K562 (cell line): ENCODE measurements around the gene HEATR1. TPM values are rescaled to one million over a fixed set of nuclear protein-coding genes. Genes with fewer than 3 reads are reported as not detected.

Experiments
- ATAC-seq: fragments of 200-7000 bp; cut with Tn5 transposase; 3 replicates; pipeline ENCODE4 v1.9.1; 2020; ENCODE audit warnings: moderate library complexity
- BruUV-seq: library from RNA; stranded (reverse); fragments of 400-500 nt; replicated peaks from 2 replicates; lab custom pipeline; 2021; lab: Mats Ljungman, UMichigan
- CTCF ChIA-PET: fragments of 300-600 bp; formaldehyde crosslinking; extraction: SDS; loops from one replicate; lab custom pipeline; 2021; ENCODE audit warnings: low intra/inter-chr PET ratio; lab: Yijun Ruan, JAX
- POLR2A ChIA-PET: fragments of 300-600, 350-650 bp; sonication (Branson Sonifier 250); formaldehyde crosslinking; extraction: SDS; loops from one replicate; lab custom pipeline; 2021; ENCODE audit warnings: antibody characterized with exemption, inconsistent platforms; lab: Yijun Ruan, JAX
- DNase-seq, 4 experiments: peaks; one replicate each; pipeline versions ENCODE4 v3.0.0 to v3.0.0-alpha.2; 2011 to 2018; ENCODE audit warnings: low spot score in 3 of 4, mixed read lengths in 3 of 4; ENCODE audit errors: extremely low read depth in 1 of 4
- FAIRE-seq: peaks from 2 replicates; lab custom pipeline; 2011; peaks lifted over from hg19 to GRCh38; lab: Jason Lieb, UNC
- H2AFZ ChIP-seq: 2 replicates; pipeline ENCODE4 v1.6.0; 2011; ENCODE audit warnings: low read depth, low read length, control low read depth, inconsistent platforms
- H3K27ac ChIP-seq: fragments of 200-600 bp; 3 replicates; pipeline ENCODE4 v1.8.0; 2011; ENCODE audit warnings: low read depth, mild to moderate bottlenecking, control low read depth, inconsistent platforms, low read length, moderate library complexity, mixed read lengths; ENCODE audit errors: extremely low read depth
- H3K27me3 ChIP-seq, 2 experiments: fragments of 300-600 bp in 1 of 2; 2 replicates in 1 of 2; 3 replicates in 1 of 2; pipeline versions ENCODE4 v1.6.0 to v1.8.0; 2011; ENCODE audit warnings: inconsistent platforms in 2 of 2, low read length in 2 of 2, mild to moderate bottlenecking in 1 of 2, mixed read lengths in 1 of 2, moderate library complexity in 1 of 2; ENCODE audit not compliant: control insufficient read depth in 2 of 2, insufficient read depth in 2 of 2
- H3K36me3 ChIP-seq: fragments of 300-600 bp; 3 replicates; pipeline ENCODE4 v1.8.0; 2011; ENCODE audit warnings: mild to moderate bottlenecking, low read length, inconsistent platforms; ENCODE audit not compliant: control insufficient read depth, insufficient read depth
- H3K4me1 ChIP-seq, 2 experiments: fragments of 200-600 bp in 1 of 2; replicated peaks in 1 of 2; 2 replicates in 1 of 2; 3 replicates in 1 of 2; pipeline versions ENCODE4 v1.5.1 to v1.8.0; 2011; ENCODE audit warnings: inconsistent platforms in 2 of 2, low read length in 2 of 2, mild to moderate bottlenecking in 1 of 2, mixed read lengths in 1 of 2, moderate library complexity in 1 of 2; ENCODE audit not compliant: control insufficient read depth in 2 of 2, insufficient read depth in 2 of 2
- H3K4me2 ChIP-seq: 2 replicates; pipeline ENCODE4 v1.6.1; 2011; ENCODE audit warnings: low read length, control low read depth, inconsistent platforms, mixed read lengths; ENCODE audit not compliant: insufficient read depth
- H3K4me3 ChIP-seq: fragments of 200-600 bp; sonication (generic), shearing (Covaris generic); 2 replicates; pipeline ENCODE4 v1.5.1; 2016; ENCODE audit warnings: control low read depth, inconsistent platforms
- H3K79me2 ChIP-seq: fragments of 200-600 bp; 3 replicates; pipeline ENCODE4 v1.8.0; 2011; ENCODE audit warnings: low read length, inconsistent platforms; ENCODE audit not compliant: control insufficient read depth, insufficient read depth
- H3K9ac ChIP-seq, 2 experiments: 2 replicates each; pipeline versions ENCODE4 v1.6.0 to v1.6.1; 2011; ENCODE audit warnings: low read depth in 2 of 2, low read length in 2 of 2, control low read depth in 1 of 2, inconsistent platforms in 1 of 2, mild to moderate bottlenecking in 1 of 2, mixed read lengths in 1 of 2; ENCODE audit not compliant: insufficient read depth in 1 of 2
- H3K9me1 ChIP-seq: one replicate; pipeline ENCODE4 v1.6.0; 2011; ENCODE audit warnings: inconsistent platforms, mild to moderate bottlenecking, low read length, moderate library complexity; ENCODE audit not compliant: control insufficient read depth, insufficient read depth
- H3K9me3 ChIP-seq: replicated peaks from 2 replicates; pipeline ENCODE4 v1.5.1; 2011; ENCODE audit warnings: low read depth, low read length, inconsistent platforms; ENCODE audit not compliant: control insufficient read depth, insufficient read depth
- H4K20me1 ChIP-seq: replicated peaks from 2 replicates; pipeline ENCODE4 v1.6.1; 2011; ENCODE audit warnings: low read length, inconsistent platforms, mixed read lengths; ENCODE audit not compliant: control insufficient read depth, insufficient read depth
- MTA1 ChIP-seq: fragments of 450-650 bp; IDR thresholded peaks from 2 replicates; pipeline ENCODE4 v1.6.1; 2017; ENCODE audit warnings: borderline replicate concordance
- ZNF12 ChIP-seq: sonication (generic); formaldehyde crosslinking; IDR thresholded peaks from 2 replicates; pipeline ENCODE4 v1.4.0; 2020; ENCODE audit warnings: mild to moderate bottlenecking, missing genetic modification reagents
- ZNF324 ChIP-seq: fragments of 250-450 bp; sonication (Bioruptor Pico); IDR thresholded peaks from 2 replicates; pipeline ENCODE4 v1.4.0; 2020; ENCODE audit warnings: mild to moderate bottlenecking
- WGBS: fragments of 100-300 bp; shearing (Covaris generic); methylation state at CpG from one replicate; pipeline ENCODE4 v1.1.6; 2016; ENCODE audit warnings: low coverage, mixed read lengths; ENCODE audit not compliant: insufficient coverage; ENCODE audit errors: missing lambda C conversion rate; 5-methylcytosine and 5-hydroxymethylcytosine counted together
- in situ Hi-C: fragments of 300-500 bp; cut with MboI; formaldehyde crosslinking; loops from 4 replicates; pipeline ENCODE4 v1.15.0; 2018; ENCODE audit warnings: inconsistent platforms, mixed read lengths
- intact Hi-C: fragments of 100-400 bp; cut with micrococcal nuclease; formaldehyde crosslinking; loops from 2 replicates; pipeline ENCODE4 v1.14.2; 2022
- polyA plus RNA-seq, 8 experiments: library from polyadenylated mRNA; depleted of rRNA in 4 of 8; stranded (reverse) in 5 of 8; unstranded in 3 of 8; fragments of >200 nt; fragmentation: Nextera tagmentation in 2 of 8; fragmentation: Illumina TruSeq in 1 of 8; extraction: Ambion mirVana in 2 of 8; extraction: Trizol in 1 of 8; gene quantifications; 2 replicates each; pipeline versions ENCODE4 v1.2.1 to v1.2.3, GENCODE V29; 2011 to 2014; ENCODE audit warnings: inconsistent platforms in 1 of 8, missing spikeins in 1 of 8
- total RNA-seq, 7 experiments: library from RNA; depleted of rRNA in 6 of 7; stranded (reverse); fragments of >200 nt in 6 of 7; fragmentation: Illumina TruSeq in 2 of 7; extraction: Trizol in 2 of 7; gene quantifications; 2 replicates each; pipeline versions ENCODE4 v1.2.1 to v1.2.3, GENCODE V29; 2011 to 2021; ENCODE audit warnings: low replicate concordance in 1 of 7
- TF ChIP-seq, protein P1 (sequence below): fragments of 450-650 bp; IDR thresholded peaks from 2 replicates; pipeline ENCODE4 v1.6.1; 2016; ENCODE audit warnings: low read depth

Gene HEATR1
- total and polyA plus RNA-seq, 9 of the 15 experiments (the other 6 are each of a cell fraction or from before 2014, with no cell fraction given): 28.3 to 108 (median 50.9) TPM

DNA sequence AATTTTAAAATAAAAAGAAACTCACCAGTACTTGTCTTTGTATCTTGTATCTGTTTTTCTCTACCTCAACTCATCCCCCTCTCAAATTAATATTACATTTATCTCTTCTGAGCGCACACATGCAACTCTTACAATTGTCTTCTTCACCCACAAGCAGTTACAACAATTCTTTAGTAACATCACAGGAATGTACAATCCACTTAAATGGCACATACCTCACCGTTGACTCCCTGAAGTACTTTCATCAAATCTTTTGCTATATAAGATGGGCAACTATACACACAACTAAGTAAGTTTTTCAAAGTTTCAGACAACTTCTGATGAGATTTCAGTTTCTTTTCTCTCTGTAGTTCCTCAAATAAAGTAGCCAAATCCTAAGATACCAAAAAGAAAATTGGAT is 28.3 kb downstream of the HEATR1 start (continued):
- TF ChIP-seq, protein P1, sequence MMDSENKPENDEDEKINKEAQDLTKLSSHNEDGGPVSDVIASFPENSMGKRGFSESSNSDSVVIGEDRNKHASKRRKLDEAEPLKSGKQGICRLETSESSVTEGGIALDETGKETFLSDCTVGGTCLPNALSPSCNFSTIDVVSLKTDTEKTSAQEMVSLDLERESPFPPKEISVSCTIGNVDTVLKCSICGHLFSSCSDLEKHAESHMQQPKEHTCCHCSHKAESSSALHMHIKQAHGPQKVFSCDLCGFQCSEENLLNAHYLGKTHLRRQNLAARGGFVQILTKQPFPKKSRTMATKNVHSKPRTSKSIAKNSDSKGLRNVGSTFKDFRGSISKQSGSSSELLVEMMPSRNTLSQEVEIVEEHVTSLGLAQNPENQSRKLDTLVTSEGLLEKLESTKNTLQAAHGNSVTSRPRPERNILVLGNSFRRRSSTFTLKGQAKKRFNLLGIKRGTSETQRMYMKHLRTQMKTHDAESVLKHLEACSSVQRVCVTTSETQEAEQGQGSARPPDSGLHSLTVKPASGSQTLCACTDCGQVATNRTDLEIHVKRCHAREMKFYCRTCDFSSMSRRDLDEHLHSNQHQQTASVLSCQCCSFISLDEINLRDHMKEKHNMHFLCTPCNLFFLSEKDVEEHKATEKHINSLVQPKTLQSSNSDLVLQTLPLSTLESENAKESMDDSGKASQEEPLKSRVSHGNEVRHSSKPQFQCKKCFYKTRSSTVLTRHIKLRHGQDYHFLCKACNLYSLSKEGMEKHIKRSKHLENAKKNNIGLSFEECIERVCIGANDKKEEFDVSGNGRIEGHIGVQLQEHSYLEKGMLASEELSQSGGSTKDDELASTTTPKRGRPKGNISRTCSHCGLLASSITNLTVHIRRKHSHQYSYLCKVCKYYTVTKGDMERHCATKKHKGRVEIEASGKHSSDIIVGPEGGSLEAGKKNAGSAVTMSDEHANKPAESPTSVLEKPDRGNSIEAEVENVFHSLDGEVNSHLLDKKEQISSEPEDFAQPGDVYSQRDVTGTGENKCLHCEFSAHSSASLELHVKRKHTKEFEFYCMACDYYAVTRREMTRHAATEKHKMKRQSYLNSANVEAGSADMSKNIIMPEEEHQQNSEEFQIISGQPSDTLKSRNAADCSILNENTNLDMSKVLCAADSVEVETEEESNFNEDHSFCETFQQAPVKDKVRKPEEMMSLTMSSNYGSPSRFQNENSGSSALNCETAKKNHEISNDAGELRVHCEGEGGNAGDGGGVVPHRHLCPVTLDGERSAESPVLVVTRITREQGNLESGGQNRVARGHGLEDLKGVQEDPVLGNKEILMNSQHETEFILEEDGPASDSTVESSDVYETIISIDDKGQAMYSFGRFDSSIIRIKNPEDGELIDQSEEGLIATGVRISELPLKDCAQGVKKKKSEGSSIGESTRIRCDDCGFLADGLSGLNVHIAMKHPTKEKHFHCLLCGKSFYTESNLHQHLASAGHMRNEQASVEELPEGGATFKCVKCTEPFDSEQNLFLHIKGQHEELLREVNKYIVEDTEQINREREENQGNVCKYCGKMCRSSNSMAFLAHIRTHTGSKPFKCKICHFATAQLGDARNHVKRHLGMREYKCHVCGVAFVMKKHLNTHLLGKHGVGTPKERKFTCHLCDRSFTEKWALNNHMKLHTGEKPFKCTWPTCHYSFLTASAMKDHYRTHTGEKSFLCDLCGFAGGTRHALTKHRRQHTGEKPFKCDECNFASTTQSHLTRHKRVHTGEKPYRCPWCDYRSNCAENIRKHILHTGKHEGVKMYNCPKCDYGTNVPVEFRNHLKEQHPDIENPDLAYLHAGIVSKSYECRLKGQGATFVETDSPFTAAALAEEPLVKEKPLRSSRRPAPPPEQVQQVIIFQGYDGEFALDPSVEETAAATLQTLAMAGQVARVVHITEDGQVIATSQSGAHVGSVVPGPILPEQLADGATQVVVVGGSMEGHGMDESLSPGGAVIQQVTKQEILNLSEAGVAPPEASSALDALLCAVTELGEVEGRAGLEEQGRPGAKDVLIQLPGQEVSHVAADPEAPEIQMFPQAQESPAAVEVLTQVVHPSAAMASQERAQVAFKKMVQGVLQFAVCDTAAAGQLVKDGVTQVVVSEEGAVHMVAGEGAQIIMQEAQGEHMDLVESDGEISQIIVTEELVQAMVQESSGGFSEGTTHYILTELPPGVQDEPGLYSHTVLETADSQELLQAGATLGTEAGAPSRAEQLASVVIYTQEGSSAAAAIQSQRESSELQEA: no peak
- TF ChIP-seq, all 486 proteins: peak for 0

DNA sequence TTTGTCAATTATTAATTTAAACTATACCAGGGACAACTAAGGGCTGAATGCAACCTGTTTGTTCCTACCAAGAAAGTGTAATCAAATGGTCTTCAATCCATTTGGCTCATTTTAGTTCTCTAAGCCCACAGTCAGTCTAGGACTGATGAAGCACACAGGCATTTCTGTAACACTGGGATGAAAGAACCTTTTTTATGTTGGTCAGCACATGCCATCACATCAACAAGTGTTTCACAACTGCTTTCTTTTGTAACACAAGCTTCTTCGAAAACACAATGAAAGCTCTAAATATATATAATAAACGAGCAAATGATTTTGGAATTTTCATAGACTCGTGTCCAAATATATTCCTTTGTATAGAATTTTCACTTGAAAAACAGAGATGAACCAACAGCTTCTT is 28.8 kb downstream of the HEATR1 start:
- no peak for FAIRE-seq
- POLR2A ChIA-PET: no interaction called here

More for the DNA sequence above, 28.8 kb downstream of the HEATR1 start:
- BruUV-seq: no TSS peak
- H3K27me3 ChIP-seq: no peaks in the 10 kb centered on the region
- no peak overlapping the region for H2AFZ ChIP-seq
- H3K9me1 ChIP-seq: no peaks in the 10 kb centered on the region
- WGBS: 98% methylated on average over 3 of the region's 3 CpGs
- H3K4me1 ChIP-seq: no peaks in the 10 kb centered on the region
- no peak for ATAC-seq
- H3K9ac ChIP-seq: no peak overlapping the region
- no peak overlapping the region for H3K27ac ChIP-seq
- no peaks in the 10 kb centered on the region for H4K20me1 ChIP-seq
- in situ Hi-C loops (no loop called here), intact Hi-C loops (no loop called here)
- H3K9me3 ChIP-seq: no peaks in the 10 kb centered on the region
- H3K4me3 ChIP-seq: no peak overlapping the region
- DNase-seq: no peak
- peaks cover 97% of the 10 kb centered on the region for H3K36me3 ChIP-seq
- H3K79me2 ChIP-seq: no peaks in the 10 kb centered on the region
- no peak overlapping the region for H3K4me2 ChIP-seq
- TF ChIP-seq ZNF324 (CRISPR knock-in tag) (no peak), ZNF12 (CRISPR knock-in tag) (no peak), MTA1 (no peak)
- TF ChIP-seq, all 486 proteins: peak for 0
- CTCF ChIA-PET: no interaction called here
